Activated CD8-positive, alpha-beta memory T cell treated with anti-CD3 and anti-CD28 coated beads, Interleukin-2, amount 50 U/mL, for 1 hour (primary cell): ENCODE results near the gene GALNT2.

Experiments used
- DNase-seq: peaks from one replicate; pipeline ENCODE4 v3.0.0-alpha.2; 2020; ENCODE audit errors: extremely low read depth

Gene GALNT2

GRCh38 chr1:230210326-230210980, 143.4 kb downstream of the GALNT2 start:
- no peak for DNase-seq

GRCh38 chr1:230210981-230211336, 143.9 kb downstream of the GALNT2 start:
- DNase-seq, result no peak

DNA sequence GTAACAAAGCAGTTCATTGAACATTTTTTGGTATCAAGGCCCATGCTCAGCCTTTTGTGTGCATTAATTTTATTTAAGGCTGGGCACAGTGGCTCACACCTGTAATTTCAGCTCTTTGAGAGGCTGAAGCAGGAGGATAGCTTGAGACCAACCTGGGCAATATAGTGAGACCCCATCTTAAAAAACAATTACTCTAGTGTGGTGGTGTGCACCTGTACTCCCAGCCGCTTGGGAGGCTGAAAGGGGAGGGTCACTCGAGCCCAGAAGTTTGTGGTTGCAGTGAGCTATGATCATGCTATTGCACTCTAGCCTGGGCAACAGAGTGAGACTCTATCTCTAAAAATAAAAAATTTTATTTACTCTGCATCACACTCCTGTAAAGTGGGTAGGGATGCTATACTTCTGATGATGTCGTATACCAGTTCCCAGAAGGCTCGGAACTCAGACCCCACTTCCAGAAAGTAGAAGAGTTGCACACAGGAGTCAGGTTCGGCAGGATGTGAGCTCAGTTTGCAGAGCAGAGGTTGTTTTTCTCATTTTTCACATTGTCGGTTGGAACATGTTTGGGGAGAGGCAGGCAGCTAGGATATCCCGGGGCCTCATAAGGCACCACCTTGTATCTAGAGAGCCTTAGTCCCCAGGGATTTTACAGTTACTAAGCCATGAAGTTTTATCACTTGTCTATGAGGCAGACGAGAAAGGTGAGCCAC, 144.6 kb downstream of the GALNT2 start:
- no peak for DNase-seq

DNA sequence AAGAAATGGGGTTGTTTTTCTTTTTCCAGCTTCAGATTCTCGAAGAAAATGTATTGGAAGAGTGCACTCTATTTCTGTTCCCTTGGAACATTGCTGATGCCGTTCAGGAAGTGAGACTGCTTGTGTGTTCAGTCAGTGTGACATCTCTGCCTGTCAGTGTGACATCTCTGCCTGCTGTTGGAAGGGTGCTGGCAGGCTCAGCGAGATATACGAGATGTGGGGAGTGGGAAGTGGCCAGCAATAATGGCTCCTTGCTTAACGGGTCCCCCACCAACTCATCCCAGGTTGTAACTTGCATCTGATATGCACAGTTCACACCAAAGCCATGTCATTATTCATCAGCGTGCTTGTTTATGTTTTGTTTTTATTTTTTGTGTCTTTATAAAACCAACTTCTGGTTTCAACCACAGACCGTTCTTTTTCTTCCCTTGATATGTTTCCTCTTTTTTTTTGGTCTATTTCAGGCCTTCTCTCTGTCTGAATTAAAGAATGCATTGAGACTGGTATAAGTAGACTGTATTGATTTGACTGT, 145.4 kb downstream of the GALNT2 start:
- DNase-seq, result no peak

GRCh38 chr1:230215031-230215430, 148.0 kb downstream of the GALNT2 start:
- DNase-seq, result no peak

GRCh38 chr1:230215529-230215928, 148.5 kb downstream of the GALNT2 start:
- DNase-seq, result no peak

GRCh38 chr1:230216896-230217295, 149.9 kb downstream of the GALNT2 start:
- no peak for DNase-seq

GRCh38 chr1:230218667-230219066, 151.6 kb downstream of the GALNT2 start:
- no peak for DNase-seq

GRCh38 chr1:230219174-230220067, 152.4 kb downstream of the GALNT2 start:
- DNase-seq, result no peak

DNA sequence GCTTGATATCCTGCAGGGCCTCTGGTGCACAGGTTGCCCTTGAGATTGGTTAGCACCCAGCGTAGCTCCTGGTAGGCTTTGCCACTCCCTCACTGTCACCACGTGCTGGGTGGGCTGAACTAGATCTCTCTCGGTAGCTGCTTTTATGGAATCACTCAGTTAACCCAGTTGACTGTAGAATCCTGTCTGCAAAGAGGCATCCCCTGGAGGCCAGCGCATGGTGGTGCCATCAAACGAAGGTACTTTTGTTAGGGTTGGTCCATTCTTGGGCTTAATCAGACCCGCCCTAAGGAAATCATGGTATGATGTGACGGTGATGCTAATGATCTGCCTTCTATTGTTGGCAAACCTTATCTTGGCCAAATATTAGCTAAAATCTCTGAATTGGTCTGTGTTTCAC, 153.4 kb downstream of the GALNT2 start:
- DNase-seq, result no peak

GRCh38 chr1:230220907-230221306, 153.9 kb downstream of the GALNT2 start:
- DNase-seq, result no peak

DNA sequence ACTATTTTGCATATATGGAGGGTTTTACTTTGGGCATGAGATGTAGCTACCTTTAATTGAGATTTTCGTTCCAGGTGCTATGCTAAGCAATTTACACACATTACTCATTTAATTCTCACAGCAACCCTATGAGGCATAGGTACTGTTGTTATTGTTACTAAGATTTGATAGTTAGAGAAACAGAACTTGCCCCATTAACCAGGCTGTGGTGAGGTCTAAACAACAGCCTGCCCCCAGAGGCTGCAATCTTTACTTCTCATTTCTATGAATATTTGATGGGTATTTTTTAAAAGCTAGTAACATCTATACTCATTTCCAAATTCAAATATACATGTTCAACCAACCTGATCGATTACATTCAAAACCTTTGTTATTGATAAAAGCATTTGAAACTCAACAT, 155.6 kb downstream of the GALNT2 start:
- no peak for DNase-seq

GRCh38 chr1:230224101-230224960, 157.3 kb downstream of the GALNT2 start:
- no peak for DNase-seq

DNA sequence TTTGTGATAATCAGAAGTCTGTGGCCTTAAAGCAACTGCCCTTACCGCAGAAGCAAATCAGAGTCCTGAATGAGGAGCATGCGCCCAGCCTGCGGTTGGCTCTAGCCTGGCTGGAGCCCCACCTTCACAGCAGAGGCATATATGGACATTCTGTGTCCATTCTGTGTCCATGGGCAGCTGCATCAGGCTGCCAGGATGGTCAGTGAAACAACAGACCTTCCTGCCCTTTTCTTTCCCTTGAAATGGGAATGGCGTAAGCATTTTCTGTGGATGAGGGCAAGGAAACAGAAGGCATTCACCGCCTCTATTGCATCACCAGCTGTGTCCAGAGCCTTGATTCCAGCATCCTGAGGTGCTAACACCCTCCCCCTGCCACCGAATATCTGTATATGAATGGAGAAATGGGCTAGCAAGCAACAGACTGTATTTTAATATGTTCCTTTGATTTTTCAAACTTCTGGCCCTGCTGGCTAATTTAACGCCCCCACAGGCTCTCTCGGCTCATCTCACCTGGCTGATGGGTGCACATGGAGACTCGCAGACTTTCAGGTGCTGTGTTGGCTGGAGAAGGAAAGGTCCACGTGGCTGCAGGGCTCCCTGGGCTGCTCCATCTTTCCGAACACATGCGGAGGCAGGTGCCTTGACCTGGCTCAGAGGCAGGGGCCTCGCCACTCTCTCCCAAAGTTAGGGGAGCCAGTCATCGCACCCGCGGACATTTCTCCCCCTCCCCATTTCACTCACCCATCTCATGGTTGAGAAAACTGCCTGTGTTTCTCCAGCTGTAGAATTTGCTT, 159.2 kb downstream of the GALNT2 start:
- no peak for DNase-seq

- DNase-seq, result no peak
Observed at GRCh38 chr1:230226814-230227213, 159.8 kb downstream of the GALNT2 start.

DNA sequence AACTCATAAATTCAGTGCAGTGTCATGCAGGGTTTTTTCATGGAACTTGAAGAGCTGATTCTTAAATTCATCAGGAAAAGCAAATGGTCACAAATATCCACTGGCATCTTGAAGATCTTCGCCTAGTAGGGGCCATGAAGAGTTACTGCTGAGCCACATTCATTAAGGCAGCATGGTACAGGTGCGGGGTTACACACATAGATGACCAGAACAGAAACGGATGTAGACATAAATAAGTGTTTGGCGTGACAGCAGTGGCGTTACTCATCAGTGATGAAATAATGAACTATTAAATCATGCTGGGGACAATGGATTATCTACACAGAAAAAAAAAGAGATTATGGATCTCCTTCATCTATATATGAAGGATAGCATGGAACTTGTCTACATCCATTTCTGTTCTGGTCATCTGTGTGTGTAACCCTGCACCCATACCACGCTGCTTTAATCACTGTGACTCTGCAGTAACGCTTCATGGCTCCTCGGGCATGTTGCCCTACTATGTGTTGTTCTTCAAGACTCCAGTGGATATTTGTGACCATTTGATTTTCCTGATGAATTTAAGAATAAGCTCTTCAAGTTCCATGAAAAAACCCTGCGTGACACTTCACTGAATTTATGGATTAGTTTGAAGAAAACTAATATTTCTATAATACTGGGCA, 161.3 kb downstream of the GALNT2 start:
- DNase-seq, result no peak

DNA sequence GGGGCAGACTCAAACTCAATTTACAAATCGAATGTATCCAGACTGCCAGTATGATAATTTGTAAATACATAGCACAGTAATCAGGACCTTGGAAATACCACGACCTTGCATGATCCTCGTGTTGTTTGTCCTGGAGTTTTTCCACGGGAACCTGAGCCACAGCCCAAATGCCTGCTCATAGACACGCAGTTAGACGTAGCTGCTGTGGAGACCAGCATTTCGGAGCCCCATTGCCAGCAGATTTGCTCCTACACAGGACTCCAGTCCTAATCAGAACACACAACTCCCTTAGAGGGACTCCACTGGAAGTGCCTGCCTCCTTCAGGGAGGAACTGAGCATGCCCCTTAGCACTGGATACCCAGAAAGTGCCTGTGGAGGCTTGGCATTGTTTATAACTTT, 163.2 kb downstream of the GALNT2 start:
- DNase-seq, result no peak

DNA sequence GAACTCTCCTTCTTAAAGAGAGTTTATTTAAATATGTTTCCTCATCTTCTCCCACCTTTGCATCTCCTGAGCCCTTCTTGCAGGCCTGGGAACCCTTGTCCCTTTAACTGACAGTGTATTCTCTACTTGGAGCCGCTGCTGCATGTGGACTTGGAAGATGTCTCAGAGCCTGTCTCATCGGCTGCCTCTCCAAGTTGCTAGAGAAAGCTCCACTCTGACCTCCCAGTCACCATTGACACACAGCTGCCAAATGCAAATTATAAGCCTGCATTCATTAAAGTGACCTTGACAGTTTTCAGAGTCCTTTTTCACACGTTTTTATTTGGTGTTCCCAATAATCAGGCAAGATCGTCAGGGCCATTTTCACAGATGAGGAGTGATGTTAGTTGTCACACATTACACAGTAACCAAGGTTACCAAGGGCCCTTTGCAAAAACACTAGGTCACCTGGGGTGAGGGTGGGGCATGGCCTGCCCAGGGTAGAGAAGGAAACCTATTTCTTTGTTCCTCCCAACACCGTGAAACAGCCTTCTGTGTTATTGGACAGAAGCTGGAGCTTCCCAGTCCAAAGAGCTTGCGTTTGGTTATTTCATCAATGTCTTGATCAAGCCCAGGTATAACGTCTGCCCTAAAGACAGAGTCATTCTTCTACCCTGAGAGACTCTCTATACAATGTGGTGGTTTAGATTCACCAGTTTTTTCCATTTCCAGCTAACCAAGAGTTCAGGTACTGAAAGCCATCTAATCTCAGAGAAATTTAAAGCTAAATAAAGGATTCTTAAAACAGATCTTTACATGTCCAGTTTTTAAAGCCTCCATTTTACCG, 164.1 kb downstream of the GALNT2 start:
- DNase-seq, result no peak

DNA sequence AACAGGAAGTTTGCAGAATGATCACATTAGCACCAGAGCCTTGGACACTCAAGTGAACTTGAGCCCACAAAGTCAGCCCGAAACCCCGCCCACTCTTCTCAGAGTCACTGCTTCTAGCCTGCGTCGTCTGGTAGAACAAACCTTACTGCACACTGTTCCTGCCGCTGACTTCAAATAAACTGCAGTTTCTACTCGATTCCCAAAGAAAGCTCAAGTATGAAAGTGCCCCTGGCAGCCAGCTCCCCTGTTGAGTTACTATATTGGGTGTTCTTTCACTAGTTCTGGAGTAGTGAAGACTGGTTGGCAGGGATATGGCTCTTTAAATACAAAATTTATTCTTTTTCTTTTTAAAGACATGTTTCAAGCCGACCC, 164.7 kb downstream of the GALNT2 start:
- no peak for DNase-seq
